Activated gamma-delta T cell treated with anti-CD3 and anti-CD28 coated beads, Interleukin-2, amount 50 U/mL, for 16 hours (primary cell): ENCODE data around the gene MALRD1.

ENCODE experiments used
- DNase-seq: peaks from one replicate; pipeline ENCODE4 v3.0.0-alpha.2; 2020; ENCODE audit warnings: low read depth

The MALRD1 gene

DNA sequence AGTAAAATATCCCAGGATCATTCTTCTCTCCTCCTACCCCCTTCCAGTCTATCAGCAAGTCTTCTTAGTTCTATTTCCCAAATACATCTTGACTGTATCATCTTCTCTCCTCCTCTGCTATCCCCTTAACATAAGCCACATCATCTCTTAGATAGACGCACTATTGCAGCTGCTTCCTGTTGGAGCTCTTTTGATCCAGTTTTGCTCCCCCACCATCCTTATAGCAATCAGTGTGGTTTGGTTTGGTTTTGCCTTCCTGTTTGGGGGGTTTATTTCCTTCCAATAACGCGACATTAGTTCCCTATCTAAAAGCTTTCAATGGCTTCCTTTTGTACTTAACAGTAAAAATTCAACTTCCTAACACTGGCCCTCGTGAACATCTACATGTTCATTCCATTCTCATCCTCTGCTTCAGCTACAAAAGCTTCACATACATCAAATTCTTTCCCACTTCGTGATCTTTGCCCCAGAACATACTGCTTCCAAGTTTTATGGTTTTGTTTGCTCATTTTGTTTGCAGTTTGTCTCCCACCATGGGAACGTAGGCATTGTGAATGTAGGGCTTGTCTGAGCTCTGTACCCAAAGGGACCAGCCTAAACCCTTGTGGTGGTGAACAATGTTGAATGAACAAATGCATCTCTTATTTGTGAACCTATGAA is 734.0 kb downstream of the MALRD1 start:
- DNase-seq = no peak

DNA sequence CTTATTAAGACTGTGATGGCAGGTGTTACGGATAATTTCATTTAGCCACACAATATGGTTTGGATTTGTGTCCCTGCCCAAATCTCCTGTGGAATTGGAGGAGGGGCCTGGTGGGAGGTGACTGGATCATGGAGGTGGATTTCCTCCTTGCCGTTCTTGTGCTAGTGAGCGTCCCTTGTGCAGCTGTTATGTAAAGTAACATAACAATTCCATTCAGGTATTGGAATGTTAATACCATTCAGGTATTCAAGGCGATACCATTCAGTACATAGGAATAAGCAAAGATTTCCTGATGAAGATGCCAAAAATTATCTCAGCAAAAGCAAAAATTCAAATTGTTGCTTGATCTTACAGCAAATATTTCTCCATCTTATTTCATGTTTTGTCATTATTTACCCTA is 735.1 kb downstream of the MALRD1 start:
- no peak for DNase-seq
